Skeletal muscle satellite cell (primary cell): ENCODE results near the gene GOLGA6B. TPM values are rescaled to one million over a fixed set of nuclear protein-coding genes. Genes with fewer than 3 reads are reported as not detected.
"Not testable (repeated sequence)": the region's sequence is repeated elsewhere in the genome, so short reads cannot be mapped to it uniquely, and the experiment has no call there.

Experiments
- H3K27me3 ChIP-seq: 2 replicates; pipeline ENCODE4 v1.7.0; 2013; ENCODE audit warnings: low read length; ENCODE audit not compliant: control insufficient read depth, insufficient read depth
- H3K36me3 ChIP-seq: 2 replicates; pipeline ENCODE4 v1.7.0; 2013; ENCODE audit warnings: mild to moderate bottlenecking, control low read depth, low read length; ENCODE audit not compliant: insufficient read depth
- H3K4me1 ChIP-seq: 2 replicates; pipeline ENCODE4 v1.7.0; 2013; ENCODE audit warnings: low read length; ENCODE audit not compliant: control insufficient read depth, insufficient read depth
- H3K4me2 ChIP-seq: 2 replicates; pipeline ENCODE4 v1.7.0; 2013; ENCODE audit warnings: mild to moderate bottlenecking, low read length
- H3K4me3 ChIP-seq: 2 replicates; pipeline ENCODE4 v1.7.0; 2013; ENCODE audit warnings: low read length
- H3K9ac ChIP-seq: 2 replicates; pipeline ENCODE4 v1.7.0; 2013; ENCODE audit warnings: mild to moderate bottlenecking, low read depth, low read length, moderate library complexity
- H3K9me3 ChIP-seq: replicated peaks from 2 replicates; pipeline ENCODE4 v1.7.0; 2013; ENCODE audit warnings: mild to moderate bottlenecking, control low read depth, low read length
- total RNA-seq: library from RNA; depleted of rRNA; stranded (reverse); fragments of >200 nt; gene quantifications from 2 replicates; pipeline ENCODE4 v1.2.3, GENCODE V29; 2012; rRNA removed

GOLGA6B gene
- not detected in 2 replicates for total RNA-seq

GRCh38 chr15:72654397-72654796, at the start of gene GOLGA6B:
Gene GOLGA6B, plus strand, starts transcription at chr15:72654697. Its CDS starts 41 bp downstream, at chr15:72654738.
- H3K36me3 ChIP-seq, H3K4me2 ChIP-seq, H3K4me3 ChIP-seq, H3K27me3 ChIP-seq, H3K9me3 ChIP-seq, H3K4me1 ChIP-seq, H3K9ac ChIP-seq: not testable (repeated sequence)

DNA sequence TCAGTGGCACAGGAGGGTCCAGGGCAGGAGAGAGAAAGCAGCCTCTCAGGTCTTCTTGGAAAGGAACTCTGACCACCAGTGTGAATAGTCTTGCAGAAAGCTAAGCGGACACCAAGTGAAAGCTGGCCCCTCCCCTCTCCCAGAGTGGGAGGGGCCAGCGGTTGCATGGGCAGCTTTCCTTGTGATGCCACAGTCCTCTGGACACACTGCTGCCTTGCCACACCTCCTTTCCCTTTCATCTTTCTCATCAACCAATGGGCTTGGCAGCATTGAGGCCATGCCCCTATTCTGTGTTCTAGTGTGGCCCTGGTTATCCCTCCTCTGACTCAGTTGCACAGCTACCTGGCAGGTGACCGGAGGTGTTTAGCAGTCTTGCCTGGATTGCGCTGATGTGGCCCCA, 49.7 kb upstream of the GOLGA6B start:
- Histone ChIP-seq H3K36me3 (no peaks in the 10 kb centered on the region), H3K4me1 (no peaks in the 10 kb centered on the region), H3K4me3 (no peak overlapping the region), H3K9ac (no peak overlapping the region), H3K9me3 (no peaks in the 10 kb centered on the region), H3K27me3 (no peaks in the 10 kb centered on the region), H3K4me2 (no peak overlapping the region)

DNA sequence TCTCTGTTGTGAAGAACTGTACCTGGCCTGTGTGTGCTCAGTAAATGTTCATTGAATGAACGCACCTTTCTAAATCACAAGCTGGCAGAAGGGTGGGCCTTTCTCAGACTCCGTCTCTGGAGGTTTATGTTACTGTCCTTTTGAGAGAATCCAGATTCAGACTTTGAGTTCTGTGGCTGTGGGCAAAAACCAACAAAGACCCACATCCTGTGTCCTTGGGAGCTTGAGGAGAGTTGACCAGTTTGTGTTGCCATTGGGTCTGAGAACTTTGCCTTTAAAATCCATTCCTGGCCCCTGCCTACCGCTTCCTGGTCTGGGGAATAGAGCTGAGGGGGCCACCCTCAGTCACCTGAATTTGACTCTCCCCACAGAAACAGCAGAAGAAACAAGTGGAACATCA, 46.4 kb upstream of the GOLGA6B start:
- not testable (repeated sequence) for H3K4me2 ChIP-seq, H3K4me1 ChIP-seq, H3K9me3 ChIP-seq, H3K36me3 ChIP-seq, H3K4me3 ChIP-seq, H3K9ac ChIP-seq, H3K27me3 ChIP-seq

GRCh38 chr15:72609862-72610261, 44.6 kb upstream of the GOLGA6B start:
- no peaks in the 10 kb centered on the region for H3K27me3 ChIP-seq
- H3K4me3 ChIP-seq, result no peak overlapping the region
- H3K9me3 ChIP-seq, result no peaks in the 10 kb centered on the region
- no peak overlapping the region for H3K4me2 ChIP-seq
- H3K4me1 ChIP-seq, result no peaks in the 10 kb centered on the region
- no peak overlapping the region for H3K9ac ChIP-seq
- H3K36me3 ChIP-seq, result no peaks in the 10 kb centered on the region

- H3K4me3 ChIP-seq, H3K9me3 ChIP-seq, H3K27me3 ChIP-seq, H3K9ac ChIP-seq, H3K4me2 ChIP-seq, H3K36me3 ChIP-seq, H3K4me1 ChIP-seq: not testable (repeated sequence)
Observed at GRCh38 chr15:72612324-72612723, 42.2 kb upstream of the GOLGA6B start.

GRCh38 chr15:72614810-72615532, 39.5 kb upstream of the GOLGA6B start:
- Histone ChIP-seq H3K9ac (no peak overlapping the region), H3K9me3 (no peaks in the 10 kb centered on the region), H3K4me2 (no peak overlapping the region), H3K4me1 (no peaks in the 10 kb centered on the region), H3K36me3 (no peaks in the 10 kb centered on the region), H3K4me3 (no peak overlapping the region), H3K27me3 (no peaks in the 10 kb centered on the region)

- not testable (repeated sequence) for H3K4me1 ChIP-seq, H3K9me3 ChIP-seq, H3K4me3 ChIP-seq, H3K27me3 ChIP-seq, H3K36me3 ChIP-seq, H3K9ac ChIP-seq, H3K4me2 ChIP-seq
Observed at GRCh38 chr15:72615533-72616233, 38.8 kb upstream of the GOLGA6B start.

- H3K4me3 ChIP-seq, result no peak overlapping the region
- H3K27me3 ChIP-seq, result no peaks in the 10 kb centered on the region
- no peak overlapping the region for H3K4me2 ChIP-seq
- no peak overlapping the region for H3K9ac ChIP-seq
- no peaks in the 10 kb centered on the region for H3K9me3 ChIP-seq
- H3K4me1 ChIP-seq, result no peaks in the 10 kb centered on the region
- H3K36me3 ChIP-seq, result no peaks in the 10 kb centered on the region
Observed at GRCh38 chr15:72616491-72617210, 37.8 kb upstream of the GOLGA6B start.

DNA sequence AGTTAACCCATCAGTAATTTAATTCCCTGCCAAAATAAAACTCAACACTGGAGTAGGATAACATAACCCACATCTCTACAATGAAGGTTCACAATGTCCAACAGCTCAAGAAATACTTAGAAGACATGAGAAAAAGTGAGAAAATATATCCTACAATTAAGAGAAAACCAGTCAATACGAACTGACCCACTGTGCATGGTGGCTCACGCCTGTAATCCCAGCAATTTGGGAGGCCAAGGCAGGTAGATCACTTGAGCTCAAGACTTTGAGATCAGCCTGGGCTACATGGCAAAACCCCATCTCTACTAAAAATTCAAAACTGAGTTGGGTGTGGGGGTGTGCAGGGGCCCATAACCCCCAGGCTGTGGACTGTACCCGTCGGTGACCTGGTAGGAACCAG, 30.6 kb upstream of the GOLGA6B start:
- not testable (repeated sequence) for H3K27me3 ChIP-seq, H3K4me2 ChIP-seq, H3K4me3 ChIP-seq, H3K9me3 ChIP-seq, H3K36me3 ChIP-seq, H3K4me1 ChIP-seq, H3K9ac ChIP-seq

- not testable (repeated sequence) for H3K4me3 ChIP-seq, H3K9me3 ChIP-seq, H3K4me2 ChIP-seq, H3K27me3 ChIP-seq, H3K36me3 ChIP-seq, H3K4me1 ChIP-seq, H3K9ac ChIP-seq
Observed at GRCh38 chr15:72626153-72626552, 28.3 kb upstream of the GOLGA6B start.

DNA sequence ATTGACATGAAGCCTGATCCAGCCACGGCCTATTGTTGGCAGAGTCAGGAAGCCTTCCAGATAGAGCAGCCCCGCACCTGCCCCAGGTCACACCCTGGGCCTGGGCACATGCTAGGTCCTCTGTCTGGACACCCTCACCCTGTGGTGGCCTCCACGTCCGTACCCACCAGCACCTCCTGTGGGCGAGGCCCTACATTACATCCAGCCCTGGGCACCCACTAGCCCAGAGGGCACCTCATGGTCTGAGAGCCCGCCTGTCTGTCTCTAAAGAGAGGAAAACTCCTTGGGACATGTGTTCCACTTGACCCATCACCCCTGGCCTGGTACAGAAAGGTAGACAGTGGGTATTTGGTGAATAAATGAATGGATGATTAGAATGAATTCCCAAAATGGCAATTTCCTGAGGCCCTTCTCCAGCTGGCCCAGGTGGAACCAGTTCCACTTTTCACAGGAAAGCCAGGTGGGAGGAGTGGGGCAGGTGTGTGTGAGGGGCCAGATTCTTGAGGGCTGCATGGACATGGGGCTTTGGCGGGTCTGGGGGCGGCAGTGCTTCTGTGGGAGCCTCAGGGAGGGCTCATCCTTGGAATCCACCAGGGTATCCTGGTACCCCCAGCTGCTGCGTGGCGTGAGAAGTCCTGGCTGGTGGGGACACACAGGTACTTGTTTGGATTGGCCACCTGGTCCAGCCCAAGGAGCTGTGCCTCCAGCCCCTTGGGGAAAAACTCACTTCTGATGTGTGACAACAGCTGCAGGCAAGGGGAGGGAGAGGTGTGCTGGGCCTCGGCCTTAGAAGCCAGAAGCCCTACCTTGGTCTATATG, 26.0 kb upstream of the GOLGA6B start:
- H3K4me1 ChIP-seq, H3K27me3 ChIP-seq, H3K9ac ChIP-seq, H3K36me3 ChIP-seq, H3K4me3 ChIP-seq, H3K9me3 ChIP-seq, H3K4me2 ChIP-seq: not testable (repeated sequence)
